Activated naive CD4-positive, alpha-beta T cell treated with anti-CD3 and anti-CD28 coated beads, Interleukin-2, amount 50 U/mL, for 72 hours (primary cell): ENCODE data around the gene MAGT1. TPM values are rescaled to one million over a fixed set of nuclear protein-coding genes. Genes with fewer than 3 reads are reported as not detected.

ENCODE experiments used
- total RNA-seq, 2 donors: library from RNA; stranded (reverse); gene quantifications; one replicate each; pipeline ENCODE4 v1.2.3, GENCODE V29; 2022

The MAGT1 gene
- total RNA-seq, 2 donors from 2014 or later, result 26.5 to 39.5 TPM

Other genes starting within 250 kb of the MAGT1 start
- gene ATRX, start 109.2 kb downstream of the MAGT1 start, total RNA-seq, result 10 to 100 TPM; 57.6 to 85.6 TPM
- 100 to 1,000 TPM; 269 to 284 TPM for gene COX7B, start 4.0 kb upstream of the MAGT1 start, total RNA-seq
- 10 to 100 TPM in 1 of 2 donors, 1 to 10 TPM in 1; 8.1 to 14.7 TPM for gene ATP7A, start 15.3 kb upstream of the MAGT1 start, total RNA-seq
- under 1 TPM in 1 of 2 donors, not detected in 1; 0.53 TPM for gene PGAM4, start 74.2 kb upstream of the MAGT1 start, total RNA-seq
- gene PGK1, start 208.8 kb upstream of the MAGT1 start, total RNA-seq, result 1,000 to 10,000 TPM in 1 of 2 donors, 100 to 1,000 TPM in 1; 472 to 1,846 TPM
- gene TAF9B, start 244.2 kb upstream of the MAGT1 start, total RNA-seq, result 10 to 100 TPM; 16.9 to 32.3 TPM